Pulmonary artery endothelial cell (primary cell): Measurements from ENCODE around the gene MAPK8IP3. TPM values are rescaled to one million over a fixed set of nuclear protein-coding genes. Genes with fewer than 3 reads are reported as not detected.
A peak's percentile ranks its signal among the peaks of the same experiment; 100 is the strongest.

Experiments used
- DNase-seq: peaks from one replicate; pipeline ENCODE4 v3.0.0-alpha.2; 2011; ENCODE audit warnings: low read depth, low spot score
- total RNA-seq: library from RNA; depleted of rRNA; stranded (reverse); fragments of >200 nt; gene quantifications from 2 replicates; pipeline ENCODE4 v1.2.3, GENCODE V29; 2014

The MAPK8IP3 gene
- total RNA-seq, 1 donor from 2014 or later: 31.2 TPM

DNA sequence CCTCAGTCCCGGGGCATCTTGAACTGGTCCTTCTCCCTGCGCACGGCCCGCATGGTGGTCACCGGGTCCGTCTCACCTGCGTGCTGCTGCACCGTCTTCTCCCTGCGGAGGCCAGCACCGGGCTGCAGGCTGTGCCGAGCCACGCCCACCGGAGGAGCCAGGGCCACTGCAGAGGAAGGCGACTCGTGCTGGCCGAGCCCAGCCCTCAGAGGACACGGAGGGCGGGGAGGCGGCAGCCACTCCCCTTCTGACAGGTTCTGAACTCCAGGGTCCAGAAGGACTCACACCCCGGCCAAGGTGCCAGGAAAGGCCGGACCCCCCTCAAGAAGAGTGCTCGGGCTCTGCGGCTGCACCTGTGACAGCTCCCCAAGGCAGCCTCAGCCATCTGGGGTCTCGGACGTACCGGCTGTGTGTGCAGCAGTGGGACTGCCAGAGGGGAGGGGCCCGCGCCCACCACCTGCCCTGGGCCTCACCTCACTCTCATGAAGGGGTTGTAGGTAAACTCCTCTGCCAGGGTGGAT lies 103.3 kb downstream of the MAPK8IP3 start:
- DNase-seq: no peak

DNA sequence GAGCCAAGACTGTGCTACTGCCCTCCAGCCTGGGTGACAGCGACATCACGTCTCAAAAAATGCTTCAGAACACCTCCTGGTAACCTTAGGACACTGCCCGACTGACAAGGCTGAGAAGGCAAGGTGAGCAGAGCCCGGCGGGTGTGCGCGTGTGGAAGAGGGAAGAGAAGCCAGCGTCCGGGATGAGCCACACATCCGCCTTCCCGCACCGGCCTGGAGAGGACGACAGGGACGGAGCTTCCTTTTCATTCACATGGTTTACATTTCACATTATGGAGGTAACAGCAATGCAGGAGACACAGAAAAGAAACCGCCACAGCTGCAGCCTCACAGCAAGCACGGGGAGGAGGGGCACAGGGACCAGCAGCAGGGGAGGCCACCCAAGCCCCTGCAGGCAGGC lies 104.1 kb downstream of the MAPK8IP3 start:
- DNase-seq: no peak

DNA sequence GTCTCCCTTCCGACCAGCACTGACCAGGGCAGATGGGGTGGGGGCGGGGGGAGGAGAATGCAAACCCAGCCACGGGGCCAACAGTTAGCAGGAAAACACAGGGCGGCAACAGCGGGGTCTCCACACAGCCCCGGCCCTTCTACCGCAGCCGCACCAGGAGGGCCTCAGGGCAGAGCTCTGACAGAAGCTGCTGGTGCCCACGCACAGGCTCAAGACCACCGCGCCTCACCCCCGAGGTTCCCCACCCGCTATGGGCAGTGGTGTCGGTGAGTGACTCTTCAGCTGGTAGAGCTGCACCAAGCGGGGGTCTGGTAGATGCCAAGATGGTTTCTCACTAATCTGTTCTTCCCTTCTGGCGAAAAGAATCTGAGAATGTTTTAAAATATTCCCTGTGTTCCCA lies 104.5 kb downstream of the MAPK8IP3 start:
- no peak for DNase-seq

DNA sequence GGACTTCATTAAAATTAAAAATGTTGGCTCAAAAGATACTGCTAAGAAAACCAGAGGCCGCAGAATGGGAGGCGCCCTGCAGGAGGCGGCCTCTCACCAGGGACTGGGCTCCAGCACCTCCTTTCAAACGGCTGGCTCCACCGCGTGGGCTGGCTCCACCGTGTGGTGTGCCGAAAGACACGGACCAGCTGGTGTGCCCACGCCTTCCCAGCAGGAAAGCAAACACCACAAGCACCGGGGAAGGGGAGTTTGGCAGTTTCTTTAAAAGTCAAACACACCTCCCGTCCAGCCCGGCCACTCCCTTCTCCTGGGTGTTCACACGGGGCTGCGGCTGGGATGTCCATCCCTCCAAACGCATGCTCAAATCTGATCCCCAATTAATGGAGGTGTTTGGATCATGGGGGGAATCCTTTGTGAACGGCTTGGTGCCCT lies 106.8 kb downstream of the MAPK8IP3 start:
- DNase-seq: peak; percentile 33

DNA sequence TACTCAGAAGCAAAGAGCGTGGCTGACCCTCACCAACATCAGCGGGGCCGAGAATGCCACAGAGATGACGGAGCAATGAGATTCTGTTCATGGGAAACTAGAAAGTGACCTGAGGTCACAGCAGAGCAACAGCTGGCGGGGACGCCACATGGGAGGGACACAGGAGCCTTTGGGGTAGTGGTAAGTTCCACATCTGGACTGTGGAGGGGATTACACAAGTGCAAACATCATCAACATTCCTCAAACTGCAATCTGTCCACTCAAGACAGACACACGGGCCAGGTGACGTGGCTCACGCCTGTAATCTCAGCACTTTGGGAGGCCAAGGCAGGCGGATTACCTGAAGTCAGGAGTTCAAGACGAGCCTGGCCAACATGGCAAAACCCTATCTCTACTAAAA lies 109.5 kb downstream of the MAPK8IP3 start:
- DNase-seq: no peak

DNA sequence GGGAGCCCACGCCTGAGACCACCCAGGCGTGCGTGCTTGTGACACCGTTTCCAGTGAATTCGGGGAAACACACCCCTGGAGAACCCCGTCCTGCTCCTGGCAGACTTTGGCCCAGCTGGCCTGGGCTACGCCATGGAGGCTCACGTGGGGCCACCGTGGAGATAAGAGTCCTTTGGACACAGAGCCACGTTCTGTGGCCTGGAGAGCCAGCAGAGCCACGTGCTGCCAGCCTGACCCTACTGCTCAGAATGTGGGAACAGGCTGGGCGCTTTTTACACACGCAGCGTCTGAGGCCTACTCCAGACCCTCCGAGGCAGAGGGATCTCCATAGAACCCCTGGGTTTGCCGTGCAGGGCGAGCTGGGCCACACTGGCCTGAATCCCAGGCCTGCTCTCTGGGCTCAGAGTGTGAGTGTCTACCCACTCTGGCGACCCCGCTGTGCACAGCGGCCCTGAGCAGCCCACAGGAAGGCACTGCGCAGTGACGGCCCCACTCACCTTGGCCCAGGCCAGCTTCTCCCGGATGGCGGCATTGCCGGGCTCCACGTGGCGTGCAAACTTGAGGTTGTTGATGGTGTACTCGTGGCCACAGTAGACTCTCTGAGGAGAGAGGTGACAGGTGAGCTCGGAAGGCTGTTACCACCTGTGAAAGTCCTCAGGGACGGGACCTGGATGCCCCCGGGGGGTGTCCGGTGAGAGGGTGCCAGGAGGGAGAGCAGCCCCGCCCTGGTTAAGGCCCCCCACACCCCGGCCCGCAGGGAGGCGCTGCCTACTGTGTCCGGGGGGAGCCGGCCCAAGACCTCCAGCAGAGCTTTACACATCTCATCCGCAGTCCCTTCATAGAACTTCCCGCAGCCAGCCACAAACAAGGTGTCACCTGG lies 110.6 kb downstream of the MAPK8IP3 start:
- DNase-seq: no peak

DNA sequence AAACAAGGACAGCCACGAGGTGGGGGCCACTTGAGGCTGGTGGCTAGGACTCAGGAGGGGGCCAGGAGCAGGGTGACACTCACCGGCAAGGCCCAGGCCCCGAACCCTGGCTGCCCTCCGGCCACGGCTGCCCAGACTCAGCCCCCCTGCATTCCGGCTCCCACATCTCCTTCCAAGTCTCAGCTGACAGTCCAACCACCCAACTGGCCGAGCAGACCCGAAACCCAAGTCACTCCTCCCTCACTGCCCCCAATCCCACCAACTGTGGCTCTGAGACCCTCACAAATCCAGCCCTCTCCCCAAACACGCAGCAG lies 111.2 kb downstream of the MAPK8IP3 start:
- DNase-seq: no peak

DNA sequence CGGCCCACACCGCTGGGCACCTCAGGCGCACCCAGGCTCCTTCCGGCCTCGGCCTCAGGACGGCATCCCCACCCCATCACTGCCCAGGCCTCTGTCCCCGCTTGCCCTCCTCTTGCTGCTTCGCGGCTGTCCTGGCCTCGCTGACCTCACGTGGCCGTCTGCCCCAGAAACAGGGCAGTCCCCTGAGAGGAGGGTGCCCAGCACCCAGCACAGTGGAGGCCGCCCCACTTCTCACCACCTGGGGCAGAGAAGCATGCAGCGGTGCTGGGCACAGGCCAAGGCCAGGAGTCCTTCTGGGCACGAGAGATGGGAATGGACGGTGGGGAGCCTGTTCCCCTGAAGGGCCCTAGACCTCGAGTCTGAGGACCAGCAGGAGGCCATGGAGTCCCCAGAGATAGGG lies 111.7 kb downstream of the MAPK8IP3 start:
- no peak for DNase-seq

DNA sequence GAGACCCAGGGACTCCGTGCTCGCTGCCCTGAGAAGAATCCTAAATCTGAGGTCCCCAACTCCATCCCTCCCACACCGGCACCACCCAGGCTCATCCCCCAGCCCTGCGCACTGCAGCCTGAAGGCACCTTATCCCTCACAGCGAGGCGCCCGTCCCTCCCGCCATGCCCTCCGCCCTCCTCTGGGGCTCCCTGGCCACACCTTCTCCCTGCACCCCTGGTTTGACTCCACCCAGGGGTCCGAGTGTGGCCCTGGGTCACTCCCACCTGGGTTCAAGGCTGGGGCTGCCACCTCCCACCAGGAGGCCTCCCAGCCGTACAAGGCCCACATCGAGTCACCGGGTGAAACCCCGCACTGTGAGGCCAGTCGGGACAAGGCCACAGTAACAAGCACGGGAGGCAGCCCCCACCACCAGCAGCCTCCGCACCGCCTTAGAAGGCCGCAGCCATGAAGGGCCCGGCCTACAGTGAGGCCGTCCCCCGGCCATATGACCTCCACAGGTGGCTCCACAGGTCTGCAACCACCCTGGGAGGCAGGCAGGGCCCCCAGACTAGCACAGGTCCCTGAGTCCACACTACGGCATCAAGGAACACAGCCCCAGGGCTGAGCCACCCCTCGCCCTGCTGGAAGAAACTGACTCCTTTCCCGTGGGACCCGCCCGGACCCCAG lies 112.3 kb downstream of the MAPK8IP3 start:
- no peak for DNase-seq

DNA sequence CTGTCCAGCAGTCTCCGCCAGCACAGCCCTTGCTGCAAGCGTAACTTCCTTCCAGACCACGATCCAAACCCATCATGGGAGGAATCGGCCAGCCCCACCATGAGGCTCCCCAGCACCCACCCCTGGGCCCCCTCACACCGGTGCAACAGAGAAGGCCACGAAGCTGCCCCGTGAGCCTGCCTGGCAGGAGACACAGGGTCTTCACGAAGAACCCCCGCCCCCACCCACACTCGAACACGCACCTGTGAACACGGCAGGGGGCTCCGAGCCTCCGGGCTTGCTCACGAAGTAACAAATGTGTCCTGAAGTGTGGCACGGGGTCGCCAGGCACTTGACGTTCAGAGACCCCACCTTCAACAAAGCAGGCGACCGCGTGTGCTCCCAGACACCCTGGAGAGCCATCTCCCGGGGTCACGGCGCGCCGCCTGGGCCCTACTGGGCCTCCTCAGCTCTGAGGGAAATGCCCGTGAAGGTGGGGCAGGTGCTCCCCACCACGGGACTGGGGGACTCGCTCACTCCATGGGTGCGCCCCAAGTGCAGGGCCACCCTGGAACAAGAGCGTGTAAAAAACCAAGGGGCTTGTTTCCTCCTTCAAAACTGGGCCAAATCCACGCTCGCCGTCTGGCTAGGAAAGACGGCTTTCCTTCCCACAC lies 113.0 kb downstream of the MAPK8IP3 start:
- DNase-seq: no peak

DNA sequence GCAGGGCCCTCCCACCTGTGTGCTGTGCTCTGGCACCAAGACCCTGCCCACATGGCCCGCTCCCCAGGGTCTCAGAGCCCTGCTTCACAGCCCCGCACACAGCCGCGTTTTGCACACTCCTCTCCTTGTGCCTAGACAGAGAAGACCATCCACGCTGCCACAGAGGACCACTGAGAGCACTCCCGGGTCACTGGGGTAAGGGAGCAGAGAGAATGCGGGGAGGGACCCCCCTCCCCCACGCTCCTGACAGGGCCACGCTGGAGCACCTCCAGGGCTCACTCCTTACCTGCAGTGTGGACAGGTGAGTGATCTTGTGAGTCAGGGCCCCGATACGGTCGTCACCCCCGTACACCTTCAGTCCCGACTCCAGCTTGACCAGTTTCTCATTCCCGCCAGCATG lies 113.6 kb downstream of the MAPK8IP3 start:
- DNase-seq: no peak

Other genes with a start within 250 kb of the MAPK8IP3 start
- gene CLCN7, start 231.2 kb upstream of the MAPK8IP3 start, total RNA-seq: 48.3 and 73.8 TPM in 2 replicates
- not detected in 2 replicates for gene PTX4, start 217.3 kb upstream of the MAPK8IP3 start, total RNA-seq
- gene TELO2, start 212.8 kb upstream of the MAPK8IP3 start, total RNA-seq: 19.1 and 22.9 TPM in 2 replicates
- 24.6 and 25.7 TPM in 2 replicates for gene TMEM204, start 172.5 kb upstream of the MAPK8IP3 start, total RNA-seq
- gene IFT140, start 94.1 kb upstream of the MAPK8IP3 start, total RNA-seq: 19.8 and 20.8 TPM in 2 replicates
- 6.7 and 9.3 TPM in 2 replicates for gene CRAMP1, start 93.8 kb upstream of the MAPK8IP3 start, total RNA-seq
- gene JPT2, start 27.9 kb upstream of the MAPK8IP3 start, total RNA-seq: 45.9 and 81.5 TPM in 2 replicates
- 53.0 and 58.7 TPM in 2 replicates for gene NME3, start 65.3 kb downstream of the MAPK8IP3 start, total RNA-seq
- gene EME2, start 66.6 kb downstream of the MAPK8IP3 start, total RNA-seq: 5.9 and 7.1 TPM in 2 replicates
- 91.0 and 100 TPM in 2 replicates for gene MRPS34, start 66.9 kb downstream of the MAPK8IP3 start, total RNA-seq
- 39.4 and 44.8 TPM in 2 replicates for gene SPSB3, start 76.4 kb downstream of the MAPK8IP3 start, total RNA-seq
- 74.5 and 77.8 TPM in 2 replicates for gene NUBP2, start 76.8 kb downstream of the MAPK8IP3 start, total RNA-seq
- not detected in 2 replicates for gene IGFALS, start 87.5 kb downstream of the MAPK8IP3 start, total RNA-seq
- gene HAGH, start 120.6 kb downstream of the MAPK8IP3 start, total RNA-seq: 76.2 and 78.9 TPM in 2 replicates
- gene FAHD1, start 121.0 kb downstream of the MAPK8IP3 start, total RNA-seq: 91.9 and 93.0 TPM in 2 replicates
- gene MEIOB, start 166.0 kb downstream of the MAPK8IP3 start, total RNA-seq: 0.40 TPM in 1 of 2 replicates, not detected in the other
- gene HS3ST6, start 212.2 kb downstream of the MAPK8IP3 start, total RNA-seq: not detected in 2 replicates
- gene MSRB1, start 237.0 kb downstream of the MAPK8IP3 start, total RNA-seq: 10.9 and 11.1 TPM in 2 replicates
- not detected in 2 replicates for gene RPL3L, start 248.5 kb downstream of the MAPK8IP3 start, total RNA-seq